Trophoblast cell (in vitro differentiated cells and primary cell): ENCODE measurements around the gene CDC27.

Experiments
- DNase-seq, 2 donors: peaks; one replicate each; pipeline ENCODE4 v3.0.0-alpha.2; 2016
- H2AFZ ChIP-seq: 2 replicates; pipeline ENCODE4 v1.6.1; 2013; ENCODE audit warnings: low read length, moderate library complexity, mild to moderate bottlenecking; ENCODE audit not compliant: insufficient read depth, poor library complexity
- H2AK5ac ChIP-seq: 2 replicates; pipeline ENCODE4 v1.6.1; 2013; ENCODE audit warnings: mild to moderate bottlenecking, low read length
- H2BK120ac ChIP-seq: 2 replicates; pipeline ENCODE4 v1.6.1; 2013; ENCODE audit warnings: low read length, mild to moderate bottlenecking, moderate library complexity; ENCODE audit not compliant: insufficient read depth, poor library complexity
- H2BK12ac ChIP-seq: 2 replicates; pipeline ENCODE4 v1.6.1; 2013; ENCODE audit warnings: mild to moderate bottlenecking, low read length, moderate library complexity
- H2BK5ac ChIP-seq: 2 replicates; pipeline ENCODE4 v1.6.1; 2013; ENCODE audit warnings: low read length, low read depth, moderate library complexity, mild to moderate bottlenecking; ENCODE audit not compliant: poor library complexity
- H3K14ac ChIP-seq: 2 replicates; pipeline ENCODE4 v1.6.1; 2013; ENCODE audit warnings: mild to moderate bottlenecking, low read length
- H3K18ac ChIP-seq: 2 replicates; pipeline ENCODE4 v1.6.1; 2013; ENCODE audit warnings: mild to moderate bottlenecking, low read length
- H3K23ac ChIP-seq: 2 replicates; pipeline ENCODE4 v1.6.1; 2013; ENCODE audit warnings: low read length
- H3K27ac ChIP-seq: 2 replicates; pipeline ENCODE4 v1.5.1; 2013; ENCODE audit warnings: low read depth, mild to moderate bottlenecking, inconsistent platforms, low read length, moderate library complexity
- H3K27me3 ChIP-seq: 2 replicates; pipeline ENCODE4 v1.6.1; 2013; ENCODE audit warnings: inconsistent platforms, mild to moderate bottlenecking, low read length, moderate library complexity; ENCODE audit not compliant: insufficient read depth
- H3K36me3 ChIP-seq, 2 experiments: 1 replicate in 1 of 2; 2 replicates in 1 of 2; pipeline ENCODE4 v1.6.1; 2013; ENCODE audit warnings: low read length in 2 of 2, mild to moderate bottlenecking in 2 of 2, moderate library complexity in 1 of 2; ENCODE audit not compliant: insufficient read depth in 2 of 2, control insufficient read depth in 1 of 2
- H3K4ac ChIP-seq: 2 replicates; pipeline ENCODE4 v1.6.1; 2013; ENCODE audit warnings: low read depth, mild to moderate bottlenecking, low read length, moderate library complexity
- H3K4me1 ChIP-seq, 2 experiments: 1 replicate in 1 of 2; 2 replicates in 1 of 2; pipeline ENCODE4 v1.6.1; 2013; ENCODE audit warnings: low read length in 2 of 2, mild to moderate bottlenecking in 2 of 2, moderate library complexity in 1 of 2; ENCODE audit not compliant: insufficient read depth in 2 of 2, control insufficient read depth in 1 of 2
- H3K4me2 ChIP-seq: 2 replicates; pipeline ENCODE4 v1.6.1; 2013; ENCODE audit warnings: inconsistent platforms, mild to moderate bottlenecking, low read length, moderate library complexity
- H3K4me3 ChIP-seq: 2 replicates; pipeline ENCODE4 v1.5.1; 2013; ENCODE audit warnings: mild to moderate bottlenecking, low read depth, low read length, inconsistent platforms
- H3K79me1 ChIP-seq: one replicate; pipeline ENCODE4 v1.6.1; 2013; ENCODE audit warnings: low read length
- H3K79me2 ChIP-seq: 2 replicates; pipeline ENCODE4 v1.6.1; 2013; ENCODE audit warnings: low read length, mild to moderate bottlenecking; ENCODE audit not compliant: control insufficient read depth, insufficient read depth, poor library complexity
- H3K9ac ChIP-seq: 2 replicates; pipeline ENCODE4 v1.6.1; 2013; ENCODE audit warnings: mild to moderate bottlenecking, low read length
- H3K9me3 ChIP-seq: 2 replicates; pipeline ENCODE4 v1.6.1; 2013; ENCODE audit warnings: low read depth, mild to moderate bottlenecking, control low read depth, inconsistent platforms, low read length; ENCODE audit not compliant: insufficient read depth
- H4K12ac ChIP-seq: 2 replicates; pipeline ENCODE4 v1.6.1; 2013; ENCODE audit warnings: low read depth, mild to moderate bottlenecking, low read length, moderate library complexity
- H4K8ac ChIP-seq: 2 replicates; pipeline ENCODE4 v1.6.1; 2013; ENCODE audit warnings: low read depth, mild to moderate bottlenecking, low read length, moderate library complexity
- H4K91ac ChIP-seq: one replicate; pipeline ENCODE4 v1.6.1; 2013; ENCODE audit warnings: low read depth, mild to moderate bottlenecking, low read length, moderate library complexity
- WGBS: extraction: QIAGEN DNeasy Blood & Tissue Kit; methylation state at CpG from one replicate; pipeline ENCODE4 v1.1.7; 2013; ENCODE audit warnings: missing lambda C conversion rate; ENCODE audit not compliant: insufficient read length, insufficient coverage; ENCODE audit errors: extremely low coverage; 5-methylcytosine and 5-hydroxymethylcytosine counted together

Gene CDC27

GRCh38 chr17:47087093-47087492 lies 102.0 kb downstream of the CDC27 start:
- no CpG with 5 or more reads among the region's 3 CpGs for WGBS
- DNase-seq = no peak
- Histone ChIP-seq H3K4me2 (no peak overlapping the region), H3K9me3 (no peaks in the 10 kb centered on the region), H3K27me3 (no peaks in the 10 kb centered on the region), H4K12ac (no peak overlapping the region), H2BK120ac (no peak overlapping the region), H3K18ac (no peak overlapping the region), H3K4me3 (no peak overlapping the region), H3K79me1 (no peaks in the 10 kb centered on the region), H3K4me1 (no peaks in the 10 kb centered on the region), H3K27ac (no peak overlapping the region), H2AFZ (no peak overlapping the region), H3K79me2 (no peaks in the 10 kb centered on the region), H2BK12ac (no peak overlapping the region), H2BK5ac (no peak overlapping the region), H3K4ac (no peak overlapping the region), H3K23ac (no peak overlapping the region), H3K36me3 (no peaks in the 10 kb centered on the region), H3K9ac (no peak overlapping the region), H4K8ac (no peak overlapping the region), H4K91ac (no peak overlapping the region), H2AK5ac (no peak overlapping the region), H3K14ac (no peak overlapping the region)

GRCh38 chr17:47085736-47086135 lies 103.4 kb downstream of the CDC27 start:
- no peak overlapping the region for H3K23ac ChIP-seq
- no peak overlapping the region for H3K4ac ChIP-seq
- H3K4me3 ChIP-seq = no peak overlapping the region
- H3K27ac ChIP-seq = no peak overlapping the region
- no peak overlapping the region for H2BK12ac ChIP-seq
- no peak overlapping the region for H2AK5ac ChIP-seq
- no CpG with 5 or more reads among the region's 1 CpG for WGBS
- H3K14ac ChIP-seq = no peak overlapping the region
- H3K9me3 ChIP-seq = no peaks in the 10 kb centered on the region
- H4K12ac ChIP-seq = no peak overlapping the region
- H3K4me1 ChIP-seq = no peaks in the 10 kb centered on the region
- no peak overlapping the region for H2AFZ ChIP-seq
- H3K4me2 ChIP-seq = no peak overlapping the region
- no peak overlapping the region for H4K91ac ChIP-seq
- H3K79me1 ChIP-seq = no peaks in the 10 kb centered on the region
- no peaks in the 10 kb centered on the region for H3K79me2 ChIP-seq
- H2BK120ac ChIP-seq = no peak overlapping the region
- H3K27me3 ChIP-seq = no peaks in the 10 kb centered on the region
- H3K18ac ChIP-seq = no peak overlapping the region
- H3K36me3 ChIP-seq = peaks cover 0 to 1% of the 10 kb centered on the region in 2 experiments
- H3K9ac ChIP-seq = no peak overlapping the region
- no peak overlapping the region for H2BK5ac ChIP-seq
- DNase-seq = no peak
- H4K8ac ChIP-seq = no peak overlapping the region

GRCh38 chr17:47078801-47079200 lies 110.3 kb downstream of the CDC27 start:
- H3K79me2 ChIP-seq = no peaks in the 10 kb centered on the region
- no peak overlapping the region for H2AK5ac ChIP-seq
- no peaks in the 10 kb centered on the region for H3K9me3 ChIP-seq
- no peak overlapping the region for H2AFZ ChIP-seq
- H3K36me3 ChIP-seq = peaks cover 0 to 1% of the 10 kb centered on the region in 2 experiments
- no peak overlapping the region for H2BK12ac ChIP-seq
- 100% methylated on average over 2 of the region's 3 CpGs for WGBS
- H2BK120ac ChIP-seq = no peak overlapping the region
- no peak overlapping the region for H3K4me2 ChIP-seq
- no peak for DNase-seq
- no peak overlapping the region for H4K12ac ChIP-seq
- H3K4me3 ChIP-seq = no peak overlapping the region
- H2BK5ac ChIP-seq = no peak overlapping the region
- H3K18ac ChIP-seq = no peak overlapping the region
- H3K4me1 ChIP-seq = no peaks in the 10 kb centered on the region
- no peaks in the 10 kb centered on the region for H3K79me1 ChIP-seq
- no peak overlapping the region for H4K91ac ChIP-seq
- H3K27me3 ChIP-seq = no peaks in the 10 kb centered on the region
- H3K14ac ChIP-seq = no peak overlapping the region
- H3K4ac ChIP-seq = no peak overlapping the region
- no peak overlapping the region for H4K8ac ChIP-seq
- H3K9ac ChIP-seq = no peak overlapping the region
- no peak overlapping the region for H3K23ac ChIP-seq
- H3K27ac ChIP-seq = no peak overlapping the region

- no peaks in the 10 kb centered on the region for H3K79me1 ChIP-seq
- H4K8ac ChIP-seq = no peak overlapping the region
- H3K14ac ChIP-seq = no peak overlapping the region
- peaks cover 0 to 1% of the 10 kb centered on the region in 2 experiments for H3K36me3 ChIP-seq
- no peak overlapping the region for H2BK120ac ChIP-seq
- no CpG with 5 or more reads among the region's 2 CpGs for WGBS
- no peak overlapping the region for H4K12ac ChIP-seq
- no peak overlapping the region for H3K18ac ChIP-seq
- no peaks in the 10 kb centered on the region for H3K9me3 ChIP-seq
- H3K27me3 ChIP-seq = no peaks in the 10 kb centered on the region
- H3K4me3 ChIP-seq = no peak overlapping the region
- H3K4me2 ChIP-seq = no peak overlapping the region
- no peak overlapping the region for H2BK5ac ChIP-seq
- H3K27ac ChIP-seq = no peak overlapping the region
- no peak overlapping the region for H2AFZ ChIP-seq
- DNase-seq = peak in 1 of 2 donors; percentile 12
- no peaks in the 10 kb centered on the region for H3K4me1 ChIP-seq
- no peak overlapping the region for H3K4ac ChIP-seq
- H2BK12ac ChIP-seq = no peak overlapping the region
- H3K23ac ChIP-seq = no peak overlapping the region
- H4K91ac ChIP-seq = no peak overlapping the region
- H2AK5ac ChIP-seq = no peak overlapping the region
- no peak overlapping the region for H3K9ac ChIP-seq
- no peaks in the 10 kb centered on the region for H3K79me2 ChIP-seq
Observed at GRCh38 chr17:47077576-47077975, 111.5 kb downstream of the CDC27 start.
